Suprapubic skin (tissue), 4 donors: ENCODE measurements around the gene TMEM256.

Source experiments
- EP300 ChIP-seq: sonication (generic); formaldehyde crosslinking; IDR thresholded peaks from one replicate; pipeline ENCODE4 v1.6.1; 2017; ENCODE audit warnings: antibody characterized with exemption
- POLR2A ChIP-seq, 2 donors: fragments of 450-650 bp; IDR thresholded peaks; one replicate each; pipeline ENCODE4 v1.6.1; 2017; ENCODE audit warnings: antibody characterized with exemption in 2 of 2, mild to moderate bottlenecking in 2 of 2, moderate library complexity in 2 of 2
- POLR2AphosphoS5 ChIP-seq, 3 donors: sonication (generic); formaldehyde crosslinking; IDR thresholded peaks; one replicate each; pipeline ENCODE4 v1.6.1; 2017; ENCODE audit warnings: antibody characterized with exemption in 3 of 3
- TF ChIP-seq, protein P1 (sequence below), 2 donors: fragments of 200-600 bp in 1 of 2; fragments of 450-650 bp in 1 of 2; sonication (generic) in 1 of 2; IDR thresholded peaks; one replicate each; pipeline ENCODE4 v1.5.1; 2016 to 2019; ENCODE audit warnings: antibody characterized with exemption in 2 of 2, mild to moderate bottlenecking in 1 of 2, moderate library complexity in 1 of 2

DNA sequence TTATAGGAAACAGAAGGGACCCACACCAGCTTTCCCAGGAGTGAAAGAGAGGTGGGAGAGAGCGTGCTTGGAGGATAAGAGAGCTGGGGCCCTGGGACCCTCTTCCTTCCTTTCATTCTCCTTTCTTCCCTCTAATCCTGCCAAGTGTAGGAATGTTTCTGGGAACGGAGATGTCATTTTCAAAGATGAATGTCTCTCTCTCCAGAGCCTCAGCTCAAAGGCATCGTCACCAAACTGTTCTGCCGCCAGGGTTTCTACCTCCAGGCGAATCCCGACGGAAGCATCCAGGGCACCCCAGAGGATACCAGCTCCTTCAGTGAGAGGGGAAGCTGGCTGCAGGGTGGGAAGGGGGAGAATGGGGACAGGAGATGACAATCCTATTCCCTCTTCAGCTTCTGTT is 37.4 kb upstream of the TMEM256 start:
- TF ChIP-seq POLR2A (IDR thresholded peaks at IDR 0.05) = no peak
- no peak for TF ChIP-seq POLR2AphosphoS5 (IDR thresholded peaks at IDR 0.05)
- TF ChIP-seq, protein P1, sequence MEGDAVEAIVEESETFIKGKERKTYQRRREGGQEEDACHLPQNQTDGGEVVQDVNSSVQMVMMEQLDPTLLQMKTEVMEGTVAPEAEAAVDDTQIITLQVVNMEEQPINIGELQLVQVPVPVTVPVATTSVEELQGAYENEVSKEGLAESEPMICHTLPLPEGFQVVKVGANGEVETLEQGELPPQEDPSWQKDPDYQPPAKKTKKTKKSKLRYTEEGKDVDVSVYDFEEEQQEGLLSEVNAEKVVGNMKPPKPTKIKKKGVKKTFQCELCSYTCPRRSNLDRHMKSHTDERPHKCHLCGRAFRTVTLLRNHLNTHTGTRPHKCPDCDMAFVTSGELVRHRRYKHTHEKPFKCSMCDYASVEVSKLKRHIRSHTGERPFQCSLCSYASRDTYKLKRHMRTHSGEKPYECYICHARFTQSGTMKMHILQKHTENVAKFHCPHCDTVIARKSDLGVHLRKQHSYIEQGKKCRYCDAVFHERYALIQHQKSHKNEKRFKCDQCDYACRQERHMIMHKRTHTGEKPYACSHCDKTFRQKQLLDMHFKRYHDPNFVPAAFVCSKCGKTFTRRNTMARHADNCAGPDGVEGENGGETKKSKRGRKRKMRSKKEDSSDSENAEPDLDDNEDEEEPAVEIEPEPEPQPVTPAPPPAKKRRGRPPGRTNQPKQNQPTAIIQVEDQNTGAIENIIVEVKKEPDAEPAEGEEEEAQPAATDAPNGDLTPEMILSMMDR (IDR thresholded peaks at IDR 0.05) = no peak
- no peak for TF ChIP-seq EP300
